ENCODE results near the gene CBX4. TPM values are rescaled to one million over a fixed set of nuclear protein-coding genes. Genes with fewer than 3 reads are reported as not detected.

CBX4 gene
- polyA plus RNA-seq, 1 donor from 2014 or later = 31.9 TPM

GRCh38 chr17:79821331-79822095, 17.7 kb downstream of the CBX4 start:
- peaks cover 13% of the 10 kb centered on the region for H3K27me3 ChIP-seq (ENCODE audit: insufficient read depth, low read depth, low read length)
- no peak overlapping the region for H3K4me3 ChIP-seq (ENCODE audit: low read length)
- no peak overlapping the region for H3K4me2 ChIP-seq (ENCODE audit: low read length)
- TF ChIP-seq EZH2 (IDR thresholded peaks at IDR 0.05; ENCODE audit: borderline replicate concordance, insufficient read depth, low read length, poor library complexity, severe bottlenecking) = no peak
- TF ChIP-seq SMC3 (conservative IDR thresholded peaks at IDR 0.05; ENCODE audit: poor library complexity) = no peak
- TF ChIP-seq MXI1 (conservative IDR thresholded peaks at IDR 0.05; ENCODE audit: poor library complexity, severe bottlenecking) = no peak
- no peak for TF ChIP-seq POLR2AphosphoS5 (IDR thresholded peaks at IDR 0.05)
- no peak for TF ChIP-seq RAD21 (conservative IDR thresholded peaks at IDR 0.05)
- TF ChIP-seq TAF1 (IDR thresholded peaks at IDR 0.05; ENCODE audit: low read depth) = no peak
- TF ChIP-seq EP300 (conservative IDR thresholded peaks at IDR 0.05; ENCODE audit: poor library complexity, severe bottlenecking) = no peak
- no peak for TF ChIP-seq REST (IDR thresholded peaks at IDR 0.05; ENCODE audit: borderline replicate concordance)
- TF ChIP-seq CTCF (IDR thresholded peaks at IDR 0.05; ENCODE audit: poor library complexity, severe bottlenecking) = no peak
- H3K9me3 ChIP-seq (ENCODE audit: low read length) = no peaks in the 10 kb centered on the region
- H3F3A ChIP-seq (ENCODE audit: insufficient read depth, low read length, poor library complexity, severe bottlenecking) = no peaks in the 10 kb centered on the region
- no peak overlapping the region for H2AFZ ChIP-seq (ENCODE audit: low read depth, low read length)
- H3K36me3 ChIP-seq (ENCODE audit: insufficient read depth, low read length) = no peaks in the 10 kb centered on the region
- no peaks in the 10 kb centered on the region for H4K20me1 ChIP-seq (ENCODE audit: insufficient read depth)
- H3K9ac ChIP-seq (ENCODE audit: low read length) = no peak overlapping the region
- no peaks in the 10 kb centered on the region for H3K9me2 ChIP-seq (ENCODE audit: insufficient read depth, low read length)
- no peak overlapping the region for H3K27ac ChIP-seq (ENCODE audit: low read length)
- no peaks in the 10 kb centered on the region for H3K79me2 ChIP-seq (replicated peaks; ENCODE audit: insufficient read depth, low read length)

GRCh38 chr17:79820959-79821330, 18.3 kb downstream of the CBX4 start:
- H3K27ac ChIP-seq (ENCODE audit: low read length) = no peak overlapping the region
- H3K9me2 ChIP-seq (ENCODE audit: insufficient read depth, low read length) = no peaks in the 10 kb centered on the region
- H3K9ac ChIP-seq (ENCODE audit: low read length) = no peak overlapping the region
- no peak overlapping the region for H3K4me3 ChIP-seq (ENCODE audit: low read length)
- TF ChIP-seq POLR2AphosphoS5 (IDR thresholded peaks at IDR 0.05) (no peak), RAD21 (conservative IDR thresholded peaks at IDR 0.05) (no peak), REST (IDR thresholded peaks at IDR 0.05; ENCODE audit: borderline replicate concordance) (no peak), MXI1 (conservative IDR thresholded peaks at IDR 0.05; ENCODE audit: poor library complexity, severe bottlenecking) (no peak), TAF1 (IDR thresholded peaks at IDR 0.05; ENCODE audit: low read depth) (no peak), EZH2 (IDR thresholded peaks at IDR 0.05; ENCODE audit: borderline replicate concordance, insufficient read depth, low read length, poor library complexity, severe bottlenecking) (no peak), SMC3 (conservative IDR thresholded peaks at IDR 0.05; ENCODE audit: poor library complexity) (no peak), EP300 (conservative IDR thresholded peaks at IDR 0.05; ENCODE audit: poor library complexity, severe bottlenecking) (no peak), CTCF (IDR thresholded peaks at IDR 0.05; ENCODE audit: poor library complexity, severe bottlenecking) (no peak)
- H3K36me3 ChIP-seq (ENCODE audit: insufficient read depth, low read length) = no peaks in the 10 kb centered on the region
- H3K4me2 ChIP-seq (ENCODE audit: low read length) = no peak overlapping the region
- no peaks in the 10 kb centered on the region for H3K9me3 ChIP-seq (ENCODE audit: low read length)
- no peaks in the 10 kb centered on the region for H3F3A ChIP-seq (ENCODE audit: insufficient read depth, low read length, poor library complexity, severe bottlenecking)
- H3K27me3 ChIP-seq (ENCODE audit: insufficient read depth, low read depth, low read length) = peaks cover 19% of the 10 kb centered on the region
- no peaks in the 10 kb centered on the region for H3K79me2 ChIP-seq (replicated peaks; ENCODE audit: insufficient read depth, low read length)
- no peak overlapping the region for H2AFZ ChIP-seq (ENCODE audit: low read depth, low read length)
- H4K20me1 ChIP-seq (ENCODE audit: insufficient read depth) = no peaks in the 10 kb centered on the region
